ENCODE measurements around the gene MMP7.

DNA sequence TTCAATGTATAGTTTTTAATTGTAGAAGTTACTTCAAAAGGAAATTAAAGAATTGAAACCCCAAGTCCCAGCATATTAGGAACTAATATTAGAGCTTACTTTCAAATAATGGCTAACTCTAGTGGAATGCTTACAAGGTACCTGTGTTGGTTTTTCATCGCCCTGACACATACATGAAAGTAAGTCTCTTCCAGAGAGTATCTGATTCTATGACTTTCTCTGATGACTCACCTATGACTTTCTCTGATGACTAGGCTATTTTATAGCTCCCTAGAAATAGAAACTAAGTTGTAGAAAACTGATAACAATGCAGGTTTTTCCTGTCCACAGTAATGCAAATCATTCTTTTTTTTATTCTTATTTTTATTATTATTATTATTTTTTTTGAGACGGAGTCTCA is 33.6 kb upstream of the MMP7 start:
- TF ChIP-seq, protein P1, sequence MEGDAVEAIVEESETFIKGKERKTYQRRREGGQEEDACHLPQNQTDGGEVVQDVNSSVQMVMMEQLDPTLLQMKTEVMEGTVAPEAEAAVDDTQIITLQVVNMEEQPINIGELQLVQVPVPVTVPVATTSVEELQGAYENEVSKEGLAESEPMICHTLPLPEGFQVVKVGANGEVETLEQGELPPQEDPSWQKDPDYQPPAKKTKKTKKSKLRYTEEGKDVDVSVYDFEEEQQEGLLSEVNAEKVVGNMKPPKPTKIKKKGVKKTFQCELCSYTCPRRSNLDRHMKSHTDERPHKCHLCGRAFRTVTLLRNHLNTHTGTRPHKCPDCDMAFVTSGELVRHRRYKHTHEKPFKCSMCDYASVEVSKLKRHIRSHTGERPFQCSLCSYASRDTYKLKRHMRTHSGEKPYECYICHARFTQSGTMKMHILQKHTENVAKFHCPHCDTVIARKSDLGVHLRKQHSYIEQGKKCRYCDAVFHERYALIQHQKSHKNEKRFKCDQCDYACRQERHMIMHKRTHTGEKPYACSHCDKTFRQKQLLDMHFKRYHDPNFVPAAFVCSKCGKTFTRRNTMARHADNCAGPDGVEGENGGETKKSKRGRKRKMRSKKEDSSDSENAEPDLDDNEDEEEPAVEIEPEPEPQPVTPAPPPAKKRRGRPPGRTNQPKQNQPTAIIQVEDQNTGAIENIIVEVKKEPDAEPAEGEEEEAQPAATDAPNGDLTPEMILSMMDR (IDR thresholded peaks at IDR 0.05) = no peak
- TF ChIP-seq, protein P2, sequence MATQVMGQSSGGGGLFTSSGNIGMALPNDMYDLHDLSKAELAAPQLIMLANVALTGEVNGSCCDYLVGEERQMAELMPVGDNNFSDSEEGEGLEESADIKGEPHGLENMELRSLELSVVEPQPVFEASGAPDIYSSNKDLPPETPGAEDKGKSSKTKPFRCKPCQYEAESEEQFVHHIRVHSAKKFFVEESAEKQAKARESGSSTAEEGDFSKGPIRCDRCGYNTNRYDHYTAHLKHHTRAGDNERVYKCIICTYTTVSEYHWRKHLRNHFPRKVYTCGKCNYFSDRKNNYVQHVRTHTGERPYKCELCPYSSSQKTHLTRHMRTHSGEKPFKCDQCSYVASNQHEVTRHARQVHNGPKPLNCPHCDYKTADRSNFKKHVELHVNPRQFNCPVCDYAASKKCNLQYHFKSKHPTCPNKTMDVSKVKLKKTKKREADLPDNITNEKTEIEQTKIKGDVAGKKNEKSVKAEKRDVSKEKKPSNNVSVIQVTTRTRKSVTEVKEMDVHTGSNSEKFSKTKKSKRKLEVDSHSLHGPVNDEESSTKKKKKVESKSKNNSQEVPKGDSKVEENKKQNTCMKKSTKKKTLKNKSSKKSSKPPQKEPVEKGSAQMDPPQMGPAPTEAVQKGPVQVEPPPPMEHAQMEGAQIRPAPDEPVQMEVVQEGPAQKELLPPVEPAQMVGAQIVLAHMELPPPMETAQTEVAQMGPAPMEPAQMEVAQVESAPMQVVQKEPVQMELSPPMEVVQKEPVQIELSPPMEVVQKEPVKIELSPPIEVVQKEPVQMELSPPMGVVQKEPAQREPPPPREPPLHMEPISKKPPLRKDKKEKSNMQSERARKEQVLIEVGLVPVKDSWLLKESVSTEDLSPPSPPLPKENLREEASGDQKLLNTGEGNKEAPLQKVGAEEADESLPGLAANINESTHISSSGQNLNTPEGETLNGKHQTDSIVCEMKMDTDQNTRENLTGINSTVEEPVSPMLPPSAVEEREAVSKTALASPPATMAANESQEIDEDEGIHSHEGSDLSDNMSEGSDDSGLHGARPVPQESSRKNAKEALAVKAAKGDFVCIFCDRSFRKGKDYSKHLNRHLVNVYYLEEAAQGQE (IDR thresholded peaks at IDR 0.05; ENCODE audit: insufficient read depth in 1 of 2, low read depth in 2 of 2, low read length in 1 of 2) = no peak
